Body of pancreas (tissue), 4 donors: ENCODE results near the gene NCOA3. TPM values are rescaled to one million over a fixed set of nuclear protein-coding genes. Genes with fewer than 3 reads are reported as not detected.

ENCODE experiments used
- ATAC-seq: fragments of 150-250 bp; one replicate; pipeline ENCODE4 v1.9.1; 2016
- DNase-seq, 4 donors: peaks; one replicate each; pipeline ENCODE4 v3.0.0-alpha.2; 2019
- H3K27ac ChIP-seq, 4 donors: fragments of 200-600 bp; sonication (generic); 1 replicate in 3 of 4; 2 replicates in 1 of 4; pipeline versions ENCODE4 v1.5.1 to v1.6.1; 2016 to 2019; ENCODE audit warnings: mild to moderate bottlenecking in 1 of 4, mixed read lengths in 1 of 4, moderate library complexity in 1 of 4
- H3K27me3 ChIP-seq, 2 donors: fragments of 200-600 bp; sonication (generic); one replicate each; pipeline ENCODE4 v1.6.0; 2016; ENCODE audit warnings: mild to moderate bottlenecking in 1 of 2
- H3K36me3 ChIP-seq, 2 donors: fragments of 200-600 bp; sonication (generic); replicated peaks in 1 of 2; 2 replicates each; pipeline ENCODE4 v1.5.1; 2016; ENCODE audit warnings: low read depth in 2 of 2; ENCODE audit not compliant: insufficient read depth in 1 of 2
- H3K4me1 ChIP-seq: fragments of 200-600 bp; sonication (generic); one replicate; pipeline ENCODE4 v1.6.0; 2016
- H3K4me3 ChIP-seq, 2 donors: fragments of 200-600 bp; sonication (generic); 1 replicate in 1 of 2; 2 replicates in 1 of 2; pipeline ENCODE4 v1.5.1; 2016 to 2019
- H3K9me3 ChIP-seq, 3 donors: fragments of 200-600 bp; sonication (generic); 1 replicate in 2 of 3; 2 replicates in 1 of 3; pipeline ENCODE4 v1.5.1; 2016
- CTCF ChIP-seq, 7 experiments: fragments of 450-650 bp in 4 of 7; fragments of 200-600 bp in 3 of 7; sonication (generic) in 3 of 7; IDR thresholded peaks; one replicate each; pipeline ENCODE4 v1.5.1; 2016 to 2019; ENCODE audit warnings: antibody characterized with exemption in 7 of 7
- POLR2A ChIP-seq, 3 donors: fragments of 450-650 bp; IDR thresholded peaks; one replicate each; pipeline ENCODE4 v1.6.1; 2016; ENCODE audit warnings: antibody characterized with exemption in 3 of 3, mild to moderate bottlenecking in 2 of 3
- WGBS, 2 donors: methylation state at CpG; one replicate each; pipeline ENCODE4 v1.1.5; 2017; 5-methylcytosine and 5-hydroxymethylcytosine counted together
- intact Hi-C: fragments of 100-400 bp; cut with DNase I; formaldehyde crosslinking; loops from one replicate; pipeline ENCODE4 v1.15.1; 2023
- total RNA-seq, 2 donors: library from RNA; depleted of rRNA; stranded (reverse); fragments of >200 nt; gene quantifications; one replicate each; pipeline ENCODE4 v1.1.0, GENCODE V29; 2016

NCOA3 gene
- total RNA-seq, 2 donors from 2014 or later: 14.8 to 17.1 TPM

GRCh38 chr20:47677635-47678453 lies 176.2 kb downstream of the NCOA3 start:
- ATAC-seq (peak; percentile 62), DNase-seq (peak; percentile 51 to 76 (median 56))
- no peaks in the 10 kb centered on the region for H3K9me3 ChIP-seq
- H3K27me3 ChIP-seq: no peaks in the 10 kb centered on the region
- H3K4me1 ChIP-seq: no peaks in the 10 kb centered on the region
- H3K4me3 ChIP-seq: no peak overlapping the region
- TF ChIP-seq CTCF (IDR thresholded peaks at IDR 0.05) (peak; percentile 62 to 75 (median 70)), POLR2A (IDR thresholded peaks at IDR 0.05) (no peak)
- no peaks in the 10 kb centered on the region for H3K36me3 ChIP-seq
- intact Hi-C loops: loop anchor here (5.0 kb wide), 1 partner anchor 944 kb away; no protein-coding TSS in a partner anchor
- WGBS, 2 donors: 34 to 51% methylated on average over 10 to 15 of the region's 15 CpGs
- no peak overlapping the region for H3K27ac ChIP-seq

DNA sequence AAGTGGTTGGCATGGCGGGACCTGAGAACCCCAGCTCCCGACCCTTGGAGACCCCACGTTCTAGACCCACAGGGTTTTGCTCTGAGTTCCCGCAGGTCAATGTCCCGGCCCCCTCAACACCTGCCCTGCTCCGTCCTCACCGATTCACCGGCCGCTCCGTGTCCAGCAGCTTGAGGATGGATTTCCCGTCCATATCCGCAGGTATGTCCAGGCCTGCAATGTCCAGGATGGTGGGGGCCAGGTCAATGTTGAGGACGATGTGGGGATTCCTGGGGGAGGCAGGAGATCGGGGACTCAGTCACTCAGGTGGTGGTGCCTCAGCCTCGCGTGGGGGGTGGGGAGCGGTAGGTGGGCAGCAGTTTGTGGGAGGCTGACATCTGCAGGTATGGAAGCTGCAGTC lies 176.8 kb downstream of the NCOA3 start:
- DNase-seq (no peak), ATAC-seq (no peak)
- no peak overlapping the region for H3K4me3 ChIP-seq
- TF ChIP-seq POLR2A (IDR thresholded peaks at IDR 0.05) (no peak), CTCF (IDR thresholded peaks at IDR 0.05) (no peak)
- H3K4me1 ChIP-seq: no peaks in the 10 kb centered on the region
- H3K36me3 ChIP-seq: no peaks in the 10 kb centered on the region
- 79 to 100% methylated on average over 1 to 17 of the region's 17 CpGs for WGBS, 2 donors
- no peaks in the 10 kb centered on the region for H3K27me3 ChIP-seq
- intact Hi-C loops: loop anchor here (5.0 kb wide), 1 partner anchor 944 kb away; no protein-coding TSS in a partner anchor
- no peaks in the 10 kb centered on the region for H3K9me3 ChIP-seq
- H3K27ac ChIP-seq: no peak overlapping the region

DNA sequence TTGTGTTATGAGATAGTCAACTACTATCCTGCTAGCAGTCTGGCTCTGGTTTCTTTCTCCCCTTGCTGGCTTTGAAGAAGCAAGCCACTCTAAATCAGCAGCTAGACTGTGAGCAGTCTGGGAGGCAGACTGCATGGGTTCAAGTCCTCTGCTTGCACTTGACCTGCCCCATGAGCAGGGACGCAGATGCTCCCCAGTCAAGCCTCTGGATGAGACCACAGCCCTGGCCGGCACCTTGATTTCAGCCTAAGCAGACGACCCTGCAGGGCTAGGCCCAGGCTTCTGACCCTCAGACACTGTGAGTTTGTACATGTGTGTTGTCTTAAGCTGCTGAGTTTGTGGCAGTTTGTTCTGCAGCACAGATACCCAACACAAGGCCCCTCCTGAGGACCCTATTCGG lies 177.8 kb downstream of the NCOA3 start:
- Histone ChIP-seq H3K9me3 (no peaks in the 10 kb centered on the region), H3K27me3 (no peaks in the 10 kb centered on the region), H3K4me3 (no peak overlapping the region), H3K27ac (no peak overlapping the region), H3K36me3 (no peaks in the 10 kb centered on the region), H3K4me1 (no peaks in the 10 kb centered on the region)
- TF ChIP-seq CTCF (IDR thresholded peaks at IDR 0.05) (no peak), POLR2A (IDR thresholded peaks at IDR 0.05) (no peak)
- 83 to 94% methylated on average over 4 of the region's 4 CpGs for WGBS, 2 donors
- intact Hi-C loops: loop anchor here (5.0 kb wide), 1 partner anchor 943 kb away; no protein-coding TSS in a partner anchor
- ATAC-seq (no peak), DNase-seq (no peak)

DNA sequence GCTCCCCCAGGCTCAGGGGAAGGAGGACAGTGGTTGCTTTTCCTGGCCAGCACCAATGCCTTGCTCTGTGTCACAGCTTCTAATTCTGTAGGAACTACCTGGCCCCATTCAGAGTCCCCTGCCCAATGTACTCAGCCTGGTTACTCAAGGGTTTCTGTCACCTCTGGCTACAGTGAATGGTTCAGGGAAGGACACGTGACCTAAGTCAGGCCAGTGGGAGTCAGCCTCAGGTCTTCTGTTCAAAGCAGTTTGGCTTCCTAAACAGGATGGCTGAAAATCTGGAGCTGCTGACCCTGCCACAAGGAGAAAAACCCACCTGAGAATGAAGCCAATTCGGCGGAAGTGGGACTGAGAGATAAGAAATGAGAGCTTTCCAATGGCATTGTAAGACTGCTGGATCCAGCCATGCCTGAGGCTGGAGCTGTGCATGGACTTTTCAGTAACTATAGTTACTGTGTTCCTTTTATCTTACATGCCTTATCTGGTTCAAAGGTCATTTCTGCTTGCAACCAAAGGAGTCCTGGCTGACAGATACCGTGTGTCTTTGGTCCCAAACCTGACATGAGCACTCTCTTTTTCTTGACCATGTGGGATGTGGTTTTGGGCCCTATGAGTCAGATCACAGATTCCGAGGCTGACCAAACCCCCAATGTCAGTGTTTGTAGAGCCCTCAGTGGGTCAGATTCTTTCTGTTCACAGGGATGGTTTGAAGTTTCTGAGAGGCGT lies 179.3 kb downstream of the NCOA3 start:
- no peak for DNase-seq
- Histone ChIP-seq H3K4me3 (no peak overlapping the region), H3K27ac (no peak overlapping the region), H3K27me3 (no peaks in the 10 kb centered on the region), H3K36me3 (no peaks in the 10 kb centered on the region), H3K9me3 (no peaks in the 10 kb centered on the region), H3K4me1 (no peaks in the 10 kb centered on the region)
- intact Hi-C loops: no loop called here
- WGBS, 2 donors: 58 to 67% methylated on average over 6 of the region's 6 CpGs
- no peak for TF ChIP-seq CTCF (IDR thresholded peaks at IDR 0.05)
- no peak for TF ChIP-seq POLR2A (IDR thresholded peaks at IDR 0.05)
- ATAC-seq: no peak
